Activated CD8-positive, alpha-beta memory T cell treated with anti-CD3 and anti-CD28 coated beads, Interleukin-2, amount 10 ng/mL, durations not matched to agents 7 days and 5 days (primary cell): Measurements from ENCODE around the gene RAB20. TPM values are rescaled to one million over a fixed set of nuclear protein-coding genes. Genes with fewer than 3 reads are reported as not detected.
"Not testable (repeated sequence)": the region's sequence is repeated elsewhere in the genome, so short reads cannot be mapped to it uniquely, and the experiment has no call there.

Experiments used
- ATAC-seq: fragments of 150-1000 bp; cut with Tn5 transposase; one replicate; pipeline ENCODE4 v1.10.0; 2021; ENCODE audit warnings: moderate library complexity
- CTCF ChIA-PET: fragments of 350-600 bp; sonication (Branson Sonifier 250); formaldehyde crosslinking; loops from one replicate; lab custom pipeline; 2021; ENCODE audit warnings: antibody characterized with exemption; lab: Charles Lee
- DNase-seq: peaks from one replicate; pipeline ENCODE4 v3.0.0-alpha.2; 2020
- H3K27ac Mint-ChIP-seq: one replicate; pipeline ENCODE4 v1.8.0; 2021; ENCODE audit warnings: mild to moderate bottlenecking, mixed read lengths
- H3K27me3 Mint-ChIP-seq: one replicate; pipeline ENCODE4 v1.8.0; 2021; ENCODE audit warnings: mixed read lengths
- H3K36me3 Mint-ChIP-seq: one replicate; pipeline ENCODE4 v1.8.0; 2021; ENCODE audit warnings: mild to moderate bottlenecking, mixed read lengths
- H3K4me1 Mint-ChIP-seq: one replicate; pipeline ENCODE4 v1.8.0; 2021; ENCODE audit warnings: mixed read lengths
- H3K4me3 Mint-ChIP-seq: one replicate; pipeline ENCODE4 v1.8.0; 2021; ENCODE audit warnings: mild to moderate bottlenecking, moderate library complexity, mixed read lengths
- H3K9me3 Mint-ChIP-seq: one replicate; pipeline ENCODE4 v1.8.0; 2022; ENCODE audit warnings: low read depth, mixed read lengths
- total RNA-seq, 2 experiments: library from RNA; stranded (reverse); gene quantifications; one replicate each; pipeline ENCODE4 v1.2.3, GENCODE V29; 2021

The RAB20 gene
- total RNA-seq, 2 experiments from 2014 or later, result 1.1 to 3.8 TPM

- Mint-ChIP-seq H3K4me3 (no peak overlapping the region), H3K9me3 (no peaks in the 10 kb centered on the region), H3K4me1 (no peaks in the 10 kb centered on the region), H3K27ac (no peak overlapping the region), H3K36me3 (no peaks in the 10 kb centered on the region), H3K27me3 (no peaks in the 10 kb centered on the region)
- DNase-seq, result no peak
- CTCF ChIA-PET, result no interaction called here
- ATAC-seq, result no peak
Observed at GRCh38 chr13:110490009-110490770, 71.3 kb downstream of the RAB20 start.

GRCh38 chr13:110486880-110487279 is 74.6 kb downstream of the RAB20 start:
- not testable (repeated sequence) for H3K9me3 Mint-ChIP-seq, DNase-seq, H3K27ac Mint-ChIP-seq, H3K4me1 Mint-ChIP-seq, H3K27me3 Mint-ChIP-seq, H3K4me3 Mint-ChIP-seq, H3K36me3 Mint-ChIP-seq, ATAC-seq
- CTCF ChIA-PET, result interaction anchor here (0.6 kb wide), 1 partner anchor 192 kb away, joined by 3 read pairs; no protein-coding TSS in a partner anchor

GRCh38 chr13:110486061-110486715 is 75.3 kb downstream of the RAB20 start:
- H3K36me3 Mint-ChIP-seq, result no peaks in the 10 kb centered on the region
- H3K4me1 Mint-ChIP-seq, result no peaks in the 10 kb centered on the region
- ATAC-seq (no peak), DNase-seq (no peak)
- no peaks in the 10 kb centered on the region for H3K9me3 Mint-ChIP-seq
- H3K27ac Mint-ChIP-seq, result no peak overlapping the region
- no peak overlapping the region for H3K4me3 Mint-ChIP-seq
- CTCF ChIA-PET, result no interaction called here
- no peaks in the 10 kb centered on the region for H3K27me3 Mint-ChIP-seq

- Mint-ChIP-seq H3K27me3 (no peaks in the 10 kb centered on the region), H3K4me1 (no peaks in the 10 kb centered on the region), H3K4me3 (no peak overlapping the region), H3K9me3 (no peaks in the 10 kb centered on the region), H3K36me3 (no peaks in the 10 kb centered on the region), H3K27ac (no peak overlapping the region)
- DNase-seq, result no peak
- CTCF ChIA-PET, result no interaction called here
- ATAC-seq, result no peak
Observed at GRCh38 chr13:110485604-110486003, 75.9 kb downstream of the RAB20 start.

- no peaks in the 10 kb centered on the region for H3K9me3 Mint-ChIP-seq
- no peak for ATAC-seq
- no peaks in the 10 kb centered on the region for H3K36me3 Mint-ChIP-seq
- no peak overlapping the region for H3K27ac Mint-ChIP-seq
- DNase-seq, result no peak
- no peak overlapping the region for H3K4me3 Mint-ChIP-seq
- no peaks in the 10 kb centered on the region for H3K27me3 Mint-ChIP-seq
- CTCF ChIA-PET, result no interaction called here
- no peaks in the 10 kb centered on the region for H3K4me1 Mint-ChIP-seq
Observed at GRCh38 chr13:110484290-110485048, 77.1 kb downstream of the RAB20 start.

- Mint-ChIP-seq H3K4me1 (no peaks in the 10 kb centered on the region), H3K36me3 (no peaks in the 10 kb centered on the region), H3K9me3 (no peaks in the 10 kb centered on the region), H3K27me3 (no peaks in the 10 kb centered on the region), H3K4me3 (no peak overlapping the region), H3K27ac (no peak overlapping the region)
- ATAC-seq, result no peak
- DNase-seq, result no peak
- CTCF ChIA-PET, result no interaction called here
Observed at GRCh38 chr13:110483386-110483968, 78.0 kb downstream of the RAB20 start.

- CTCF ChIA-PET, result no interaction called here
- no peak overlapping the region for H3K27ac Mint-ChIP-seq
Observed at GRCh38 chr13:110480161-110480560, 81.4 kb downstream of the RAB20 start.

GRCh38 chr13:110479648-110480047 is 81.9 kb downstream of the RAB20 start:
- H3K27me3 Mint-ChIP-seq, result peaks cover 8% of the 10 kb centered on the region
- H3K27ac Mint-ChIP-seq, result no peak overlapping the region
- H3K4me3 Mint-ChIP-seq, result no peak overlapping the region
- H3K9me3 Mint-ChIP-seq, result peaks cover 3% of the 10 kb centered on the region
- ATAC-seq (no peak), DNase-seq (no peak)
- H3K36me3 Mint-ChIP-seq, result no peaks in the 10 kb centered on the region
- CTCF ChIA-PET, result no interaction called here
- H3K4me1 Mint-ChIP-seq, result no peaks in the 10 kb centered on the region

More at GRCh38 chr13:110480161-110480560, 81.4 kb downstream of the RAB20 start:
- H3K9me3 Mint-ChIP-seq, result no peaks in the 10 kb centered on the region
- H3K27me3 Mint-ChIP-seq, result peaks cover 8% of the 10 kb centered on the region
- no peaks in the 10 kb centered on the region for H3K4me1 Mint-ChIP-seq
- no peak for DNase-seq
- H3K4me3 Mint-ChIP-seq, result no peak overlapping the region
- H3K36me3 Mint-ChIP-seq, result no peaks in the 10 kb centered on the region
- no peak for ATAC-seq

- Mint-ChIP-seq H3K9me3 (peaks cover 3% of the 10 kb centered on the region), H3K4me3 (no peak overlapping the region), H3K27ac (no peak overlapping the region), H3K27me3 (peaks cover 8% of the 10 kb centered on the region), H3K4me1 (no peaks in the 10 kb centered on the region), H3K36me3 (no peaks in the 10 kb centered on the region)
- ATAC-seq (no peak), DNase-seq (no peak)
- CTCF ChIA-PET, result no interaction called here
Observed at GRCh38 chr13:110479215-110479545, 82.3 kb downstream of the RAB20 start.

GRCh38 chr13:110478405-110479214 is 82.9 kb downstream of the RAB20 start:
- Mint-ChIP-seq H3K9me3 (peaks cover 3% of the 10 kb centered on the region), H3K4me3 (no peak overlapping the region)
- CTCF ChIA-PET, result no interaction called here

GRCh38 chr13:110477706-110478245 is 83.7 kb downstream of the RAB20 start:
- H3K27me3 Mint-ChIP-seq, result peaks cover 8% of the 10 kb centered on the region
- no peak for ATAC-seq
- H3K36me3 Mint-ChIP-seq, result no peaks in the 10 kb centered on the region
- CTCF ChIA-PET, result no interaction called here
- H3K27ac Mint-ChIP-seq, result no peak overlapping the region
- DNase-seq, result no peak
- no peak overlapping the region for H3K4me3 Mint-ChIP-seq
- H3K9me3 Mint-ChIP-seq, result peaks cover 3% of the 10 kb centered on the region
- no peaks in the 10 kb centered on the region for H3K4me1 Mint-ChIP-seq

More at GRCh38 chr13:110478405-110479214, 82.9 kb downstream of the RAB20 start:
- no peaks in the 10 kb centered on the region for H3K36me3 Mint-ChIP-seq
- no peak overlapping the region for H3K27ac Mint-ChIP-seq
- DNase-seq (no peak), ATAC-seq (no peak)
- no peaks in the 10 kb centered on the region for H3K4me1 Mint-ChIP-seq
- peaks cover 8% of the 10 kb centered on the region for H3K27me3 Mint-ChIP-seq

GRCh38 chr13:110476220-110476617 is 85.3 kb downstream of the RAB20 start:
- no peak overlapping the region for H3K27ac Mint-ChIP-seq
- no peaks in the 10 kb centered on the region for H3K36me3 Mint-ChIP-seq
- peaks cover 5% of the 10 kb centered on the region for H3K4me1 Mint-ChIP-seq
- no peak overlapping the region for H3K4me3 Mint-ChIP-seq
- CTCF ChIA-PET, result no interaction called here
- ATAC-seq (no peak), DNase-seq (no peak)
- peaks cover 9% of the 10 kb centered on the region for H3K27me3 Mint-ChIP-seq
- peaks cover 3% of the 10 kb centered on the region for H3K9me3 Mint-ChIP-seq
